ENCODE data around the gene PSMC3IP.

Gene PSMC3IP

GRCh38 chr17:42531455-42532354 lies 45.8 kb downstream of the PSMC3IP start:
- TF ChIP-seq CTCF (IDR thresholded peaks at IDR 0.05; ENCODE audit: insufficient read depth, low read length, poor library complexity, severe bottlenecking) = peak; percentile 36
- no peaks in the 10 kb centered on the region for H3K36me3 ChIP-seq (ENCODE audit: control insufficient read depth, insufficient read depth, low read length)
- DNase-seq (ENCODE audit: extremely low read depth, insufficient read length) = peak; percentile 78
- H3K4me3 ChIP-seq (replicated peaks; ENCODE audit: low read depth, low read length) = peak overlapping the region; percentile 62
- no peaks in the 10 kb centered on the region for H3K27me3 ChIP-seq (replicated peaks; ENCODE audit: control insufficient read depth, insufficient read depth, low read length)

GRCh38 chr17:42530952-42531454 lies 46.5 kb downstream of the PSMC3IP start:
- TF ChIP-seq CTCF (IDR thresholded peaks at IDR 0.05; ENCODE audit: insufficient read depth, low read length, poor library complexity, severe bottlenecking) = no peak
- Histone ChIP-seq H3K27me3 (replicated peaks; ENCODE audit: control insufficient read depth, insufficient read depth, low read length) (no peaks in the 10 kb centered on the region), H3K36me3 (ENCODE audit: control insufficient read depth, insufficient read depth, low read length) (no peaks in the 10 kb centered on the region), H3K4me3 (replicated peaks; ENCODE audit: low read depth, low read length) (no peak overlapping the region)
- no peak for DNase-seq (ENCODE audit: extremely low read depth, insufficient read length)

GRCh38 chr17:42529061-42529460 lies 48.5 kb downstream of the PSMC3IP start:
- TF ChIP-seq CTCF (IDR thresholded peaks at IDR 0.05; ENCODE audit: insufficient read depth, low read length, poor library complexity, severe bottlenecking) = no peak
- Histone ChIP-seq H3K36me3 (ENCODE audit: control insufficient read depth, insufficient read depth, low read length) (no peaks in the 10 kb centered on the region), H3K4me3 (replicated peaks; ENCODE audit: low read depth, low read length) (no peak overlapping the region), H3K27me3 (replicated peaks; ENCODE audit: control insufficient read depth, insufficient read depth, low read length) (no peaks in the 10 kb centered on the region)
- DNase-seq (ENCODE audit: extremely low read depth, insufficient read length) = no peak

- no peak for TF ChIP-seq CTCF (IDR thresholded peaks at IDR 0.05; ENCODE audit: insufficient read depth, low read length, poor library complexity, severe bottlenecking)
- Histone ChIP-seq H3K36me3 (ENCODE audit: control insufficient read depth, insufficient read depth, low read length) (no peaks in the 10 kb centered on the region), H3K27me3 (replicated peaks; ENCODE audit: control insufficient read depth, insufficient read depth, low read length) (no peaks in the 10 kb centered on the region), H3K4me3 (replicated peaks; ENCODE audit: low read depth, low read length) (no peak overlapping the region)
- DNase-seq (ENCODE audit: extremely low read depth, insufficient read length) = no peak
Measured at GRCh38 chr17:42527932-42528331, 49.6 kb downstream of the PSMC3IP start.

GRCh38 chr17:42526031-42526444 lies 51.5 kb downstream of the PSMC3IP start:
- no peaks in the 10 kb centered on the region for H3K27me3 ChIP-seq (replicated peaks; ENCODE audit: control insufficient read depth, insufficient read depth, low read length)
- peaks cover 16% of the 10 kb centered on the region for H3K36me3 ChIP-seq (ENCODE audit: control insufficient read depth, insufficient read depth, low read length)
- TF ChIP-seq CTCF (IDR thresholded peaks at IDR 0.05; ENCODE audit: insufficient read depth, low read length, poor library complexity, severe bottlenecking) = no peak
- no peak for DNase-seq (ENCODE audit: extremely low read depth, insufficient read length)
- H3K4me3 ChIP-seq (replicated peaks; ENCODE audit: low read depth, low read length) = no peak overlapping the region
